Measurements from ENCODE around the gene BRAF. TPM values are rescaled to one million over a fixed set of nuclear protein-coding genes. Genes with fewer than 3 reads are reported as not detected.

BRAF gene
- polyA plus RNA-seq, 4 donors = 1.6 to 27.2 (median 4.3) TPM

DNA sequence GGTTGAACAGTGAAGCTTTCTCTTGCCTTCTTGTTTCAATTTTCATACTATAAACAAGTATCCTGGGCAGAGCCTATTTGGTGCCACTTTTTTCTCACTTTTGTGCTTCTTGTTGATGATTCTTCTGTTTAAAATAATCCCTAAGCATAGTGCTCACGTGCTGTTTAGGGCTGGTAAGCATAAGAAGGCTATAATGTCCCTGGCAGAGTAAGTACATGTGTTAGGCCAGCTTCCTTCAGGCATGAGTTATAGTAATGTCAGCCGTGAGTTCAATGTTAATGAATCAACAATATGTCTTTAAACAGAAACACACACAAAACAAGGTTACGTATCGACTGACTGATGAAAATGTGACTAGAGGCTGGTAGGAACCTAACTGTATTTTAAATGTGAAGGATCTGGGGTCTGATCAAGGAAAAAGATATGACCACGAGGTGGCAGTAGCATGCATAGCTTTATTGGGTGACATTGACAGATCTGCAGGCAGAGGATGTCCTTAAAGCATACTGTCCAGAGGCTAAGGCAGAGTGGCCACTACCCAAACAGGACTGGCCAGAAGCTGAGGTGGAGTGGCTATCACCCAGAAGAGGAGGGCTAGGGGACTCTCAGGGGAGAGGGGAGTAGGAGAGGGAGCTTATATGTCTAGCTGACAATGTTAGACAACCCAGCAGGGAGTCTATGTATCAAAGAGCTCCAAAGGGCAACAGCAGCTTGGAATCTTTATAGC lies 113.7 kb downstream of the BRAF start:
- FAIRE-seq (no peak), DNase-seq (peak; percentile 81 to 87)
- Histone ChIP-seq H3K4me3 (ENCODE audit: low read depth in 1 of 3, low read length in 3 of 3) (no peak overlapping the region), H3K9me3 (ENCODE audit: control insufficient read depth in 2 of 2, insufficient read depth in 1 of 2, low read depth in 1 of 2, low read length in 1 of 2) (no peaks in the 10 kb centered on the region), H3K36me3 (ENCODE audit: control insufficient read depth in 3 of 3, insufficient read depth in 2 of 3, low read depth in 1 of 3, low read length in 3 of 3) (peaks cover 0 to 2% (median 0%) of the 10 kb centered on the region in 3 donors), H3K27me3 (ENCODE audit: control insufficient read depth in 3 of 3, insufficient read depth in 3 of 3, low read length in 3 of 3) (no peaks in the 10 kb centered on the region), H3K27ac (ENCODE audit: low read depth in 1 of 3, low read length in 2 of 3) (peak overlapping the region in 1 of 3 donors; percentile 31), H3K4me1 (ENCODE audit: control insufficient read depth in 3 of 3, insufficient read depth in 2 of 3, low read depth in 1 of 3, low read length in 2 of 3) (peaks cover 0 to 2% (median 0%) of the 10 kb centered on the region in 3 donors)
- 18 to 28% (median 27%) methylated on average over 5 of the region's 5 CpGs for whole genome bisulfite sequencing, 3 donors

DNA sequence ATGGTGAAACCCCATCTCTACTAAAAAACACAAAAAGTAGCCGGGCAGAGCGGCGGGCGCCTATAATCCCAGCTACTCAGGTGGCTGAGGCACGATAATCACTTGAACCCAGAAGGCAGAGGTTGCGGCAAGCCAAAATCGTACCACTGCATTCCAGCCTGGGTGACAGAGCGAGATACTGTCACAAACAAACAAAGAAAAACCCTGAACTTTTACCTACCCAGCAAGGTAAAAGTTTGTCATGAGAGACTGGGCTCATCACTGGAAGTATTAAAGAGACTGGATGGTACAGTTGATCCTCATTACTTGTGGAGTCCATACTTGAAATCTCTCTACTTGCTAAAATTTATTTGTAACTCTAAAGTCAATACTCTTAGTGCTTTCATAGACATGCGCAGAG lies 114.3 kb downstream of the BRAF start:
- no peaks in the 10 kb centered on the region for H3K9me3 ChIP-seq (ENCODE audit: control insufficient read depth in 2 of 2, insufficient read depth in 1 of 2, low read depth in 1 of 2, low read length in 1 of 2)
- H3K4me1 ChIP-seq (ENCODE audit: control insufficient read depth in 3 of 3, insufficient read depth in 2 of 3, low read depth in 1 of 3, low read length in 2 of 3) = peaks cover 0 to 2% (median 0%) of the 10 kb centered on the region in 3 donors
- DNase-seq (no peak), FAIRE-seq (no peak)
- 98% methylated on average over 9 of the region's 9 CpGs for WGBS, 3 donors
- no peak overlapping the region for H3K4me3 ChIP-seq (ENCODE audit: low read depth in 1 of 3, low read length in 3 of 3)
- H3K27ac ChIP-seq (ENCODE audit: low read depth in 1 of 3, low read length in 2 of 3) = no peak overlapping the region
- no peaks in the 10 kb centered on the region for H3K27me3 ChIP-seq (ENCODE audit: control insufficient read depth in 3 of 3, insufficient read depth in 3 of 3, low read length in 3 of 3)
- H3K36me3 ChIP-seq (ENCODE audit: control insufficient read depth in 3 of 3, insufficient read depth in 2 of 3, low read depth in 1 of 3, low read length in 3 of 3) = no peaks in the 10 kb centered on the region

DNA sequence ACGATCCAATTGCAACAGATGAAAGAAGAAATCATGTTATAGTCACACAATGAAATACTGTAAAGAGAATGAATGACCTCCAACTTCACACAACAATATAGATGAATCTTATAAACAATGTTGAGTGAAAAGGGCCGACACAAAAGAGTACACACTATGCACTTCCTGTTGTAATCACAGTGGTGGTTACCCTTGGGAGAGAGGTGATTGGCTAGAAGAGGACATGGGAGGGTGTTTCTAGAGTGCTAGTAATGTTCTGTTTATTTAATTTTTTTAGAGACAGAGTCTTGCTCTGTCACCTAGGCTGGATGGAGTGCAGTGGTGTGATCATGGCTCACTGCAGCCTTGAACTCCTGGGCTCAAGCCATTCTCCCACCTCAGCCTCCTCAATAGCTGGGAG lies 145.8 kb downstream of the BRAF start:
- Histone ChIP-seq H3K27ac (ENCODE audit: low read depth in 1 of 3, low read length in 2 of 3) (no peak overlapping the region), H3K4me1 (ENCODE audit: control insufficient read depth in 3 of 3, insufficient read depth in 2 of 3, low read depth in 1 of 3, low read length in 2 of 3) (no peaks in the 10 kb centered on the region), H3K36me3 (ENCODE audit: control insufficient read depth in 3 of 3, insufficient read depth in 2 of 3, low read depth in 1 of 3, low read length in 3 of 3) (peaks cover 0 to 19% (median 8%) of the 10 kb centered on the region in 3 donors), H3K4me3 (ENCODE audit: low read depth in 1 of 3, low read length in 3 of 3) (no peak overlapping the region), H3K27me3 (ENCODE audit: control insufficient read depth in 3 of 3, insufficient read depth in 3 of 3, low read length in 3 of 3) (no peaks in the 10 kb centered on the region), H3K9me3 (ENCODE audit: control insufficient read depth in 2 of 2, insufficient read depth in 1 of 2, low read depth in 1 of 2, low read length in 1 of 2) (no peaks in the 10 kb centered on the region)
- 68 to 87% (median 80%) methylated on average over 2 of the region's 2 CpGs for WGBS, 3 donors
- FAIRE-seq (no peak), DNase-seq (no peak)

DNA sequence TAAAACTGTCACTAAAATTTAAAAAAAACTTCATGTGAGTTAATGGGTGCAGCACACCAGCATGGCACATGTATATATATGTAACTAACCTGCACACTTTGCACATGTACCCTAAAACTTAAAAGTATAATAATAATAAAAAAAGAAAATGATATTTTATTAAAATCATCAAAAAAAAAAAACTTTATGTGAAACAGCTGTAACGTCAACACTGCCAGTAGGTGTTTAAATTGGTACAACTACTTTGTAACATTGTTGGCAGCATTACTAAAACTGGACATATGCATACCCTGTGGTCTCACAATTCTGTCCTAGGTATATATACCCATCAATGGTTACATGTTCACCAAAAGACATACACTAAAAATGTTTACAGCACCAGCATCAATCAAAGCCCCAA lies 146.2 kb downstream of the BRAF start:
- H3K27me3 ChIP-seq (ENCODE audit: control insufficient read depth in 3 of 3, insufficient read depth in 3 of 3, low read length in 3 of 3) = no peaks in the 10 kb centered on the region
- 96 to 100% (median 97%) methylated on average over 1 of the region's 1 CpG for WGBS, 3 donors
- DNase-seq (no peak), FAIRE-seq (no peak)
- H3K4me3 ChIP-seq (ENCODE audit: low read depth in 1 of 3, low read length in 3 of 3) = no peak overlapping the region
- no peaks in the 10 kb centered on the region for H3K9me3 ChIP-seq (ENCODE audit: control insufficient read depth in 2 of 2, insufficient read depth in 1 of 2, low read depth in 1 of 2, low read length in 1 of 2)
- H3K27ac ChIP-seq (ENCODE audit: low read depth in 1 of 3, low read length in 2 of 3) = no peak overlapping the region
- peaks cover 0 to 19% (median 10%) of the 10 kb centered on the region in 3 donors for H3K36me3 ChIP-seq (ENCODE audit: control insufficient read depth in 3 of 3, insufficient read depth in 2 of 3, low read depth in 1 of 3, low read length in 3 of 3)
- no peaks in the 10 kb centered on the region for H3K4me1 ChIP-seq (ENCODE audit: control insufficient read depth in 3 of 3, insufficient read depth in 2 of 3, low read depth in 1 of 3, low read length in 2 of 3)

DNA sequence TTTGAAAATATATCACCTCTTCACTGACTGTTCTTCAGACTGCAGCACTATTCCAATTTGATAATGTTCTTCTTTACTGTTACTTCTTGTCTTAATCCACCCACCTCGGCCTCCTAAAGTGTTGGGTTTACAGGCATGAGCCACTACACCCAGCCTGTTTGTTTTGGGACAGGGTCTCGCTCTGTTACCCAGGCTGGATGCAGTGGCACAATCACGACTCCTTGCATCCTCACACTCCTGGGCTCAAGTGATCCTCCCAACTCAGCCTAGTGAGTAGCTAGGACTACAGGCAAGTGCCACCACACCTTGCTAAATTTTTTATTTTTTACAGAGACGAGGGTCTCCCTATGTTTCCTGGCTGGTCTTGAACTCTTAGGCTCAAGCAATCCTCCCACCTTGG lies 150.4 kb downstream of the BRAF start:
- Histone ChIP-seq H3K36me3 (ENCODE audit: control insufficient read depth in 3 of 3, insufficient read depth in 2 of 3, low read depth in 1 of 3, low read length in 3 of 3) (peaks cover 5 to 21% (median 18%) of the 10 kb centered on the region in 3 donors), H3K27me3 (ENCODE audit: control insufficient read depth in 3 of 3, insufficient read depth in 3 of 3, low read length in 3 of 3) (no peaks in the 10 kb centered on the region), H3K27ac (ENCODE audit: low read depth in 1 of 3, low read length in 2 of 3) (no peak overlapping the region), H3K4me3 (ENCODE audit: low read depth in 1 of 3, low read length in 3 of 3) (no peak overlapping the region), H3K4me1 (ENCODE audit: control insufficient read depth in 3 of 3, insufficient read depth in 2 of 3, low read depth in 1 of 3, low read length in 2 of 3) (no peaks in the 10 kb centered on the region), H3K9me3 (ENCODE audit: control insufficient read depth in 2 of 2, insufficient read depth in 1 of 2, low read depth in 1 of 2, low read length in 1 of 2) (no peaks in the 10 kb centered on the region)
- 93 to 97% (median 95%) methylated on average over 4 of the region's 4 CpGs for WGBS, 3 donors
- FAIRE-seq = no peak
- no peak for DNase-seq

DNA sequence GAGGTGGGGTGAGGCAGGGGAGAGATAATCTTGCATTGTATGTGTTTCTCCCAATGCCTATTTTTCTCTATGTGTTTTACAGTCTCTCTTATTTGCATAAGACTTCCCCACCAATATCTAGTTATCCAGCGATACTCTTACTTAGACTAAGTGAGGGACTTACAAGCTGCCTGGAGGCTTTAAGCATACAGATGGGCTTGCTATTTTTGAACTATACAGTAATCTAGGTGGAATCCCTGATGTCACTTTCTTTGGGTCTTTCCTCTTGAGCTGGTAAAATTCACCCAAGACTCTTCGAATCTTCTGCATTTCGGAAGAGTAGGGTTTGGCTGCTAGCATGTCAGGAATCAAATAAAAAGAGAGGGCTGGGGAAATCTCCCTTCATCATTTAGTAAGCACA lies 151.6 kb downstream of the BRAF start:
- FAIRE-seq (no peak), DNase-seq (no peak)
- no peak overlapping the region for H3K4me3 ChIP-seq (ENCODE audit: low read depth in 1 of 3, low read length in 3 of 3)
- no peaks in the 10 kb centered on the region for H3K27me3 ChIP-seq (ENCODE audit: control insufficient read depth in 3 of 3, insufficient read depth in 3 of 3, low read length in 3 of 3)
- H3K4me1 ChIP-seq (ENCODE audit: control insufficient read depth in 3 of 3, insufficient read depth in 2 of 3, low read depth in 1 of 3, low read length in 2 of 3) = no peaks in the 10 kb centered on the region
- peaks cover 5 to 29% (median 18%) of the 10 kb centered on the region in 3 donors for H3K36me3 ChIP-seq (ENCODE audit: control insufficient read depth in 3 of 3, insufficient read depth in 2 of 3, low read depth in 1 of 3, low read length in 3 of 3)
- 91 to 95% (median 93%) methylated on average over 3 of the region's 3 CpGs for WGBS, 3 donors
- H3K9me3 ChIP-seq (ENCODE audit: control insufficient read depth in 2 of 2, insufficient read depth in 1 of 2, low read depth in 1 of 2, low read length in 1 of 2) = no peaks in the 10 kb centered on the region
- no peak overlapping the region for H3K27ac ChIP-seq (ENCODE audit: low read depth in 1 of 3, low read length in 2 of 3)

DNA sequence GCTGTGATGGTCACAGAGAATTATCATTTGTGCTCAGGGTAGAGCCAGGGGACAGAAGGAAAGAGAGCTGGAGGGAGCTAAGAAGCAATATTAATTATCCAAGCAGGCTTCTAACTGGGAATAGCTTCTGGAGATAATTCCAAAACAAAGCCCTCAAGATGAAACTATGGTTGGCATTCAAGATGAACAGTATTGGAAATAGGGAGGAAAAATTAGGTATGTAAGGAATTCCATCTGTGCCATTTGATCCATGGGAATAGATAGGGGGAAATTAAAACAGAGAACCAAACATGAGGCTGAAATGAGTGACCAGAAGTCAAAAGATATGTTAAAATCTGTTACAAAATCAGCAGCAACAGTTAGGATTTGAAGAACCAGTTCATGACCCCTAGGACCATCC lies 152.9 kb downstream of the BRAF start:
- no peaks in the 10 kb centered on the region for H3K9me3 ChIP-seq (ENCODE audit: control insufficient read depth in 2 of 2, insufficient read depth in 1 of 2, low read depth in 1 of 2, low read length in 1 of 2)

DNA sequence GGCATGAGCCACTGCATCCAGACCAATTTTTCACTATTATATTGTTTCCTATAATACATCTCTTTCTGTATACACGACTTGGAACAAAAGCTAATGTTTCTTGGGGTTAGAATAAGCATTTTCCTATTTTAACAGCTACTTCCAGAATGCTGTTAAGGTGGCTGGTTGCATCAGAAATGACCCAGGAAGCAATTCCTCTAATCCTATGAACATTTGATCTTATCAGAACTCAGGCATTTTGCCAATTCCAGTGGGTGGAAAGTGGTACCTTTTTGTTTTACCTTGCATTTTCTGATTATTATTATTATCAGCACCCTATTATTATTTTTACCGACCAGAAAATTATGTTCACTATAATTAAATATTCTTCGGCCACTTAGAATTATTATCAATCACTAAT lies 154.9 kb downstream of the BRAF start:
- WGBS, 3 donors = 90 to 97% (median 92%) methylated on average over 3 of the region's 3 CpGs
- Histone ChIP-seq H3K27me3 (ENCODE audit: control insufficient read depth in 3 of 3, insufficient read depth in 3 of 3, low read length in 3 of 3) (no peaks in the 10 kb centered on the region), H3K27ac (ENCODE audit: low read depth in 1 of 3, low read length in 2 of 3) (no peak overlapping the region), H3K9me3 (ENCODE audit: control insufficient read depth in 2 of 2, insufficient read depth in 1 of 2, low read depth in 1 of 2, low read length in 1 of 2) (peaks cover 0 to 4% of the 10 kb centered on the region in 2 donors), H3K4me3 (ENCODE audit: low read depth in 1 of 3, low read length in 3 of 3) (no peak overlapping the region), H3K4me1 (ENCODE audit: control insufficient read depth in 3 of 3, insufficient read depth in 2 of 3, low read depth in 1 of 3, low read length in 2 of 3) (no peaks in the 10 kb centered on the region), H3K36me3 (ENCODE audit: control insufficient read depth in 3 of 3, insufficient read depth in 2 of 3, low read depth in 1 of 3, low read length in 3 of 3) (peaks cover 5 to 37% (median 14%) of the 10 kb centered on the region in 3 donors)
- no peak for FAIRE-seq
- no peak for DNase-seq

More for the DNA sequence above, 152.9 kb downstream of the BRAF start:
- DNase-seq (no peak), FAIRE-seq (no peak)
- Histone ChIP-seq H3K27ac (ENCODE audit: low read depth in 1 of 3, low read length in 2 of 3) (no peak overlapping the region), H3K4me3 (ENCODE audit: low read depth in 1 of 3, low read length in 3 of 3) (no peak overlapping the region), H3K36me3 (ENCODE audit: control insufficient read depth in 3 of 3, insufficient read depth in 2 of 3, low read depth in 1 of 3, low read length in 3 of 3) (peaks cover 5 to 33% (median 20%) of the 10 kb centered on the region in 3 donors), H3K27me3 (ENCODE audit: control insufficient read depth in 3 of 3, insufficient read depth in 3 of 3, low read length in 3 of 3) (no peaks in the 10 kb centered on the region), H3K4me1 (ENCODE audit: control insufficient read depth in 3 of 3, insufficient read depth in 2 of 3, low read depth in 1 of 3, low read length in 2 of 3) (no peaks in the 10 kb centered on the region)

DNA sequence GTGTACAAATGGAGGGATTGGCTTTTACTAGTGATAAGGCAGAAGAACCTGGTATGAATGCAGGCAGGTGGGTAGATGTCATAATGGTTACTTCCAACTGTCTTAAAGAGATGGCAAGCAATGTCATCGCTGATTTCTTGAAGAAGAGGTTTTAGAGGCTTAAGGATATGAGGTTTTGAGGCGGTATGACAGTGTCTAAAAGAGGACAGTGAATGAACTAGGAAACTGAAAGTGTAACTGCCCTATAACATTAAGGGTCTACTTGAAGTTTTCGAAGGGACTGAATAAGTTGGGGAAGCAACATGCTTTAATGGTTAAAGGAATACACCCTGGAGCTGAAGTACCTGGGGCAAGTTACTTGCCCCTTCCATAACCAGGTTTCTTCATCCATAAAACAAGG lies 157.3 kb downstream of the BRAF start:
- FAIRE-seq (no peak), DNase-seq (no peak)
- peaks cover 0 to 32% (median 8%) of the 10 kb centered on the region in 3 donors for H3K36me3 ChIP-seq (ENCODE audit: control insufficient read depth in 3 of 3, insufficient read depth in 2 of 3, low read depth in 1 of 3, low read length in 3 of 3)
- H3K27ac ChIP-seq (ENCODE audit: low read depth in 1 of 3, low read length in 2 of 3) = no peak overlapping the region
- no peaks in the 10 kb centered on the region for H3K4me1 ChIP-seq (ENCODE audit: control insufficient read depth in 3 of 3, insufficient read depth in 2 of 3, low read depth in 1 of 3, low read length in 2 of 3)
- no peak overlapping the region for H3K4me3 ChIP-seq (ENCODE audit: low read depth in 1 of 3, low read length in 3 of 3)
- WGBS, 3 donors = 89 to 95% (median 94%) methylated on average over 3 of the region's 3 CpGs
- no peaks in the 10 kb centered on the region for H3K27me3 ChIP-seq (ENCODE audit: control insufficient read depth in 3 of 3, insufficient read depth in 3 of 3, low read length in 3 of 3)
- H3K9me3 ChIP-seq (ENCODE audit: control insufficient read depth in 2 of 2, insufficient read depth in 1 of 2, low read depth in 1 of 2, low read length in 1 of 2) = peaks cover 0 to 4% of the 10 kb centered on the region in 2 donors
